ENCODE measurements around the gene UBE2J2. TPM values are rescaled to one million over a fixed set of nuclear protein-coding genes. Genes with fewer than 3 reads are reported as not detected.
"Not testable (repeated sequence)": the region's sequence is repeated elsewhere in the genome, so short reads cannot be mapped to it uniquely, and the experiment has no call there.

The UBE2J2 gene
- total RNA-seq, 1 donor from 2014 or later, result 36.9 TPM

GRCh38 chr1:1319646-1319941 lies 45.9 kb upstream of the UBE2J2 start:
- intact Hi-C loops (cut with micrococcal nuclease), result no loop called here
- no peak for DNase-seq
- H3K27ac ChIP-seq (replicated peaks), result peak overlapping the region; percentile 81
- no peak overlapping the region for H3K4me3 ChIP-seq
- peaks cover 66% of the 10 kb centered on the region for H3K4me1 ChIP-seq
- H3K36me3 ChIP-seq, result peaks cover 59% of the 10 kb centered on the region
- H3K27me3 ChIP-seq (ENCODE audit: low read depth), result no peaks in the 10 kb centered on the region
- no peaks in the 10 kb centered on the region for H3K9me3 ChIP-seq (replicated peaks)
- TF ChIP-seq, protein P1, sequence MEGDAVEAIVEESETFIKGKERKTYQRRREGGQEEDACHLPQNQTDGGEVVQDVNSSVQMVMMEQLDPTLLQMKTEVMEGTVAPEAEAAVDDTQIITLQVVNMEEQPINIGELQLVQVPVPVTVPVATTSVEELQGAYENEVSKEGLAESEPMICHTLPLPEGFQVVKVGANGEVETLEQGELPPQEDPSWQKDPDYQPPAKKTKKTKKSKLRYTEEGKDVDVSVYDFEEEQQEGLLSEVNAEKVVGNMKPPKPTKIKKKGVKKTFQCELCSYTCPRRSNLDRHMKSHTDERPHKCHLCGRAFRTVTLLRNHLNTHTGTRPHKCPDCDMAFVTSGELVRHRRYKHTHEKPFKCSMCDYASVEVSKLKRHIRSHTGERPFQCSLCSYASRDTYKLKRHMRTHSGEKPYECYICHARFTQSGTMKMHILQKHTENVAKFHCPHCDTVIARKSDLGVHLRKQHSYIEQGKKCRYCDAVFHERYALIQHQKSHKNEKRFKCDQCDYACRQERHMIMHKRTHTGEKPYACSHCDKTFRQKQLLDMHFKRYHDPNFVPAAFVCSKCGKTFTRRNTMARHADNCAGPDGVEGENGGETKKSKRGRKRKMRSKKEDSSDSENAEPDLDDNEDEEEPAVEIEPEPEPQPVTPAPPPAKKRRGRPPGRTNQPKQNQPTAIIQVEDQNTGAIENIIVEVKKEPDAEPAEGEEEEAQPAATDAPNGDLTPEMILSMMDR (IDR thresholded peaks at IDR 0.05; ENCODE audit: borderline replicate concordance), result no peak

GRCh38 chr1:1318777-1319645 lies 45.4 kb upstream of the UBE2J2 start:
- no peak overlapping the region for H3K4me3 ChIP-seq
- TF ChIP-seq, protein P1 (IDR thresholded peaks at IDR 0.05; ENCODE audit: borderline replicate concordance), result no peak
- H3K9me3 ChIP-seq (replicated peaks), result no peaks in the 10 kb centered on the region
- DNase-seq, result no peak
- peaks cover 62% of the 10 kb centered on the region for H3K4me1 ChIP-seq
- intact Hi-C loops (cut with micrococcal nuclease), result no loop called here
- peak overlapping the region; percentile 81 for H3K27ac ChIP-seq (replicated peaks)
- peaks cover 65% of the 10 kb centered on the region for H3K36me3 ChIP-seq
- no peaks in the 10 kb centered on the region for H3K27me3 ChIP-seq (ENCODE audit: low read depth)

- H3K36me3 ChIP-seq, result peaks cover 73% of the 10 kb centered on the region
- intact Hi-C loops (cut with micrococcal nuclease), result no loop called here
- peak; percentile 85 for DNase-seq
- no peaks in the 10 kb centered on the region for H3K27me3 ChIP-seq (ENCODE audit: low read depth)
- no peaks in the 10 kb centered on the region for H3K9me3 ChIP-seq (replicated peaks)
- H3K4me1 ChIP-seq, result peaks cover 56% of the 10 kb centered on the region
- TF ChIP-seq, protein P1 (IDR thresholded peaks at IDR 0.05; ENCODE audit: borderline replicate concordance), result no peak
- peak overlapping the region; percentile 81 for H3K27ac ChIP-seq (replicated peaks)
- no peak overlapping the region for H3K4me3 ChIP-seq
Observed at GRCh38 chr1:1318131-1318652, 44.5 kb upstream of the UBE2J2 start.

DNA sequence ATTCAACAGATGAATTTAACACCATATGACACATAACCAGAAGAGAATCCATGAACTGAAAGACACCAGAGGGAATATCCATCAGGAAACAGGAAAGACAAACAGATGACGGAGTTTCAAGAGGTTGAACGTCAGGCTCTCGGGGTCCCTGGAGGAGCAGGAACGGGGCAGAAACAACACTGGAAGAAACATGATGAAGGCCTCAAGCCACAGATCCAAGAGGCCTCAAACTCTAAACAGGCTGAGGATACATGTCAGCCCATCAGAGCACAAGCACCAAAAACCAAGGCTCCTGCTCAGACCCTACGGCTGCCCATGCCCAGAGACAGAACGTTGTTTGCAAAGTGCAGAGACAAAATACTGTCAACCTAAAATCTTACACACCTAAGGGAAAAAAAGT lies 43.8 kb upstream of the UBE2J2 start:
- TF ChIP-seq, protein P1 (IDR thresholded peaks at IDR 0.05; ENCODE audit: borderline replicate concordance), result no peak
- no peak overlapping the region for H3K4me3 ChIP-seq
- peaks cover 50% of the 10 kb centered on the region for H3K4me1 ChIP-seq
- intact Hi-C loops (cut with micrococcal nuclease), result no loop called here
- peaks cover 81% of the 10 kb centered on the region for H3K36me3 ChIP-seq
- no peak for DNase-seq
- no peaks in the 10 kb centered on the region for H3K9me3 ChIP-seq (replicated peaks)
- H3K27me3 ChIP-seq (ENCODE audit: low read depth), result no peaks in the 10 kb centered on the region
- H3K27ac ChIP-seq (replicated peaks), result peak overlapping the region; percentile 81

- DNase-seq; H3K9me3 ChIP-seq (replicated peaks); H3K27ac ChIP-seq (replicated peaks); H3K27me3 ChIP-seq (ENCODE audit: low read depth); intact Hi-C loops (cut with micrococcal nuclease); H3K4me3 ChIP-seq: not testable (repeated sequence)
- peaks cover 39% of the 10 kb centered on the region for H3K4me1 ChIP-seq
- peaks cover 93% of the 10 kb centered on the region for H3K36me3 ChIP-seq
Observed at GRCh38 chr1:1316199-1316598, 42.5 kb upstream of the UBE2J2 start.

- Histone ChIP-seq H3K27ac (replicated peaks) (no peak overlapping the region), H3K4me3 (no peak overlapping the region), H3K36me3 (peaks cover 95% of the 10 kb centered on the region), H3K27me3 (ENCODE audit: low read depth) (no peaks in the 10 kb centered on the region), H3K4me1 (peaks cover 32% of the 10 kb centered on the region), H3K9me3 (replicated peaks) (no peaks in the 10 kb centered on the region)
- TF ChIP-seq, protein P1 (IDR thresholded peaks at IDR 0.05; ENCODE audit: borderline replicate concordance), result no peak
- DNase-seq, result no peak
- intact Hi-C loops (cut with micrococcal nuclease), result no loop called here
Observed at GRCh38 chr1:1315435-1315954, 41.8 kb upstream of the UBE2J2 start.

Measured in left ventricle myocardium inferior (tissue), 1 donor.